H9 (cell line): Measurements from ENCODE around the gene LCMT2. TPM values are rescaled to one million over a fixed set of nuclear protein-coding genes. Genes with fewer than 3 reads are reported as not detected.

ENCODE experiments used
- DNase-seq: peaks from one replicate; pipeline ENCODE4 v3.0.0-alpha.2; 2017
- H2AFZ ChIP-seq: one replicate; pipeline ENCODE4 v1.6.1; 2013; ENCODE audit warnings: mild to moderate bottlenecking, low read length, control low read depth, moderate library complexity
- H2AK5ac ChIP-seq: 2 replicates; pipeline ENCODE4 v1.6.1; 2013; ENCODE audit warnings: low read length, control low read depth, mixed read lengths; ENCODE audit not compliant: insufficient read length
- H2BK120ac ChIP-seq: one replicate; pipeline ENCODE4 v1.6.1; 2013; ENCODE audit warnings: low read depth, mild to moderate bottlenecking, low read length, control low read depth, inconsistent platforms; ENCODE audit not compliant: poor library complexity, severe bottlenecking
- H2BK12ac ChIP-seq: 2 replicates; pipeline ENCODE4 v1.6.1; 2013; ENCODE audit warnings: low read length, control low read depth, mixed read lengths, low read depth; ENCODE audit not compliant: insufficient read length
- H2BK15ac ChIP-seq: 2 replicates; pipeline ENCODE4 v1.6.1; 2013; ENCODE audit warnings: low read depth, low read length, control low read depth
- H2BK20ac ChIP-seq: one replicate; pipeline ENCODE4 v1.6.1; 2013; ENCODE audit warnings: low read depth, mild to moderate bottlenecking, low read length, control low read depth, inconsistent platforms; ENCODE audit not compliant: poor library complexity, severe bottlenecking
- H2BK5ac ChIP-seq: 2 replicates; pipeline ENCODE4 v1.6.1; 2013; ENCODE audit warnings: low read length, control low read depth, mixed read lengths; ENCODE audit not compliant: insufficient read length
- H3K14ac ChIP-seq: 2 replicates; pipeline ENCODE4 v1.6.1; 2013; ENCODE audit warnings: low read length, control low read depth; ENCODE audit not compliant: insufficient read depth
- H3K18ac ChIP-seq: 2 replicates; pipeline ENCODE4 v1.6.1; 2013; ENCODE audit warnings: low read depth, mild to moderate bottlenecking, mixed read lengths, low read length, control low read depth; ENCODE audit not compliant: insufficient read length
- H3K23ac ChIP-seq: 2 replicates; pipeline ENCODE4 v1.6.1; 2013; ENCODE audit warnings: low read length, control low read depth, mixed read lengths, low read depth; ENCODE audit not compliant: insufficient read length
- H3K23me2 ChIP-seq: 2 replicates; pipeline ENCODE4 v1.6.1; 2013; ENCODE audit warnings: low read depth, mild to moderate bottlenecking, mixed read lengths, low read length, control low read depth; ENCODE audit not compliant: insufficient read length, poor library complexity, severe bottlenecking
- H3K27ac ChIP-seq: 2 replicates; pipeline ENCODE4 v1.5.1; 2013; ENCODE audit warnings: low read length, control low read depth, mixed read lengths, low read depth; ENCODE audit not compliant: insufficient read length
- H3K27me3 ChIP-seq: 2 replicates; pipeline ENCODE4 v1.6.1; 2013; ENCODE audit warnings: low read length, control low read depth, inconsistent platforms; ENCODE audit not compliant: insufficient read depth
- H3K4ac ChIP-seq: 2 replicates; pipeline ENCODE4 v1.6.1; 2013; ENCODE audit warnings: low read depth, mild to moderate bottlenecking, control low read depth, inconsistent platforms, low read length, moderate library complexity
- H3K4me1 ChIP-seq: 2 replicates; pipeline ENCODE4 v1.6.1; 2013; ENCODE audit warnings: low read length, control low read depth, inconsistent platforms; ENCODE audit not compliant: insufficient read depth
- H3K4me2 ChIP-seq: 2 replicates; pipeline ENCODE4 v1.6.1; 2013; ENCODE audit warnings: low read length, control low read depth, mixed read lengths; ENCODE audit not compliant: insufficient read length, insufficient read depth
- H3K56ac ChIP-seq: 2 replicates; pipeline ENCODE4 v1.6.1; 2013; ENCODE audit warnings: low read depth, mild to moderate bottlenecking, mixed read lengths, low read length, control low read depth; ENCODE audit not compliant: insufficient read length
- H3K79me1 ChIP-seq: 2 replicates; pipeline ENCODE4 v1.6.1; 2013; ENCODE audit warnings: low read depth, mild to moderate bottlenecking, moderate library complexity, low read length, control low read depth, inconsistent platforms; ENCODE audit not compliant: insufficient read depth, poor library complexity, severe bottlenecking
- H3K79me2 ChIP-seq: 2 replicates; pipeline ENCODE4 v1.6.1; 2013; ENCODE audit warnings: low read length, control low read depth, inconsistent platforms; ENCODE audit not compliant: insufficient read depth
- H3K9ac ChIP-seq: 2 replicates; pipeline ENCODE4 v1.6.1; 2013; ENCODE audit warnings: low read length, control low read depth, mixed read lengths; ENCODE audit not compliant: insufficient read length; ENCODE audit errors: extremely low read depth
- H3K9me3 ChIP-seq: one replicate; pipeline ENCODE4 v1.6.1; 2013; ENCODE audit warnings: low read depth, low read length, inconsistent platforms; ENCODE audit not compliant: control insufficient read depth
- H3T11ph ChIP-seq: one replicate; pipeline ENCODE4 v1.6.1; 2013; ENCODE audit warnings: mild to moderate bottlenecking, low read length, control low read depth, inconsistent platforms
- H4K20me1 ChIP-seq: one replicate; pipeline ENCODE4 v1.6.1; 2013; ENCODE audit not compliant: control insufficient read depth, insufficient read length, insufficient read depth
- H4K5ac ChIP-seq: 2 replicates; pipeline ENCODE4 v1.6.1; 2013; ENCODE audit warnings: low read depth, mild to moderate bottlenecking, mixed read lengths, low read length, control low read depth; ENCODE audit not compliant: insufficient read length
- H4K8ac ChIP-seq: replicated peaks from 2 replicates; pipeline ENCODE4 v1.6.1; 2013; ENCODE audit warnings: low read length, control low read depth, mixed read lengths, low read depth; ENCODE audit not compliant: insufficient read length
- H4K91ac ChIP-seq: 2 replicates; pipeline ENCODE4 v1.6.1; 2013; ENCODE audit warnings: low read depth, mild to moderate bottlenecking, moderate library complexity, mixed read lengths, low read length, control low read depth; ENCODE audit not compliant: insufficient read length
- H3K27ac Mint-ChIP-seq, 3 experiments: 2 replicates in 2 of 3; 3 replicates in 1 of 3; pipeline ENCODE4 v1.8.0; 2020 to 2021; ENCODE audit warnings: mixed read lengths in 3 of 3, mild to moderate bottlenecking in 1 of 3, moderate library complexity in 1 of 3
- H3K27me3 Mint-ChIP-seq: 2 replicates; pipeline ENCODE4 v1.8.0; 2021; ENCODE audit warnings: low read depth, mild to moderate bottlenecking, moderate library complexity, mixed read lengths
- H3K36me3 Mint-ChIP-seq, 3 experiments: 2 replicates in 2 of 3; 3 replicates in 1 of 3; pipeline ENCODE4 v1.8.0; 2020 to 2021; ENCODE audit warnings: low read depth in 3 of 3, mixed read lengths in 3 of 3; ENCODE audit not compliant: insufficient read depth in 1 of 3
- H3K4me1 Mint-ChIP-seq, 2 experiments: 2 replicates each; pipeline ENCODE4 v1.8.0; 2020; ENCODE audit warnings: mixed read lengths in 2 of 2
- H3K4me3 Mint-ChIP-seq, 2 experiments: 2 replicates in 1 of 2; 3 replicates in 1 of 2; pipeline ENCODE4 v1.8.0; 2020 to 2021; ENCODE audit warnings: mild to moderate bottlenecking in 2 of 2, mixed read lengths in 2 of 2, moderate library complexity in 1 of 2
- H3K9me3 Mint-ChIP-seq, 2 experiments: 2 replicates in 1 of 2; 3 replicates in 1 of 2; pipeline ENCODE4 v1.8.0; 2020; ENCODE audit warnings: mild to moderate bottlenecking in 2 of 2, mixed read lengths in 2 of 2, moderate library complexity in 1 of 2
- WGBS: extraction: QIAGEN DNeasy Blood & Tissue Kit; methylation state at CpG from one replicate; pipeline ENCODE4 v1.1.7; 2013; ENCODE audit warnings: missing lambda C conversion rate, low lambda C conversion rate, mixed read lengths; ENCODE audit not compliant: insufficient read length; ENCODE audit errors: extremely low coverage; 5-methylcytosine and 5-hydroxymethylcytosine counted together
- total RNA-seq: library from RNA; stranded (reverse); gene quantifications from 2 replicates; pipeline ENCODE4 v1.2.1, GENCODE V29; 2021
- TF ChIP-seq, protein P1 (sequence below): fragments of 200-600 bp; sonication (generic); conservative IDR thresholded peaks from 3 replicates; pipeline ENCODE4 v1.8.0; 2021; ENCODE audit warnings: antibody characterized with exemption, mild to moderate bottlenecking

The LCMT2 gene
- total RNA-seq, 1 experiment from 2014 or later: 16.5 TPM

DNA sequence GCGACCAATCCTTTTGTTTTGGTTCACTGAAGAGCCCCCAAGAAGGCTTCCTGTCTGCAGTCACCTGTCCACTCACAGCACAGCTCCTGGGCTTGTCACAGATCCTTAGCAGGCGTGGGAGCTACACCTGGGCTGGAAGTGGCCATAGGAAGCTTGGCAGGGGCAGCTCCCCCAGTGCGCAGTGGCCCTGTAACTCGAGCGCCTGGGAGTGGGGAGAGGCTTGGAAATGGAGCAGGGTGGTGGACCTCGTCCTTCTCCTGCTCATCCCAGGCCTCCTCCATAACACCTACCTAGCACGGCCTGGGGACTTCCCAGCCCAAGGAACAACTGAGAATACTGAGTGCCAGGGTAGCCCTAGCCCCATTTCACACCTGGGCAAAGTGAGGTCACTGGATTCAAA is 44.3 kb downstream of the LCMT2 start:
- Histone ChIP-seq H3K4ac (no peak overlapping the region), H3K4me1 (no peaks in the 10 kb centered on the region), H4K91ac (no peak overlapping the region), H2BK15ac (no peak overlapping the region), H3T11ph (no peak overlapping the region), H3K18ac (no peak overlapping the region), H2BK12ac (no peak overlapping the region), H2BK20ac (no peak overlapping the region), H3K9me3 (no peaks in the 10 kb centered on the region), H3K27ac (no peak overlapping the region), H3K23me2 (no peaks in the 10 kb centered on the region), H2BK5ac (no peak overlapping the region), H4K5ac (no peak overlapping the region), H3K4me2 (no peak overlapping the region), H3K9ac (no peak overlapping the region), H3K27me3 (no peaks in the 10 kb centered on the region), H3K56ac (no peak overlapping the region), H4K20me1 (no peaks in the 10 kb centered on the region), H2AFZ (no peak overlapping the region), H3K79me1 (no peaks in the 10 kb centered on the region), H3K79me2 (no peaks in the 10 kb centered on the region), H2AK5ac (no peak overlapping the region), H2BK120ac (no peak overlapping the region), H3K14ac (no peak overlapping the region), H3K23ac (no peak overlapping the region), H4K8ac (no peak overlapping the region)
- Mint-ChIP-seq H3K9me3 (no peaks in the 10 kb centered on the region; a peak in 2 of 5 replicates), H3K36me3 (no peaks in the 10 kb centered on the region), H3K27ac (no peak overlapping the region), H3K4me1 (peaks cover 0 to 4% of the 10 kb centered on the region in 2 experiments; a peak in 1 of 4 replicates), H3K4me3 (no peak overlapping the region), H3K27me3 (peaks cover 17% of the 10 kb centered on the region)
- TF ChIP-seq, protein P1, sequence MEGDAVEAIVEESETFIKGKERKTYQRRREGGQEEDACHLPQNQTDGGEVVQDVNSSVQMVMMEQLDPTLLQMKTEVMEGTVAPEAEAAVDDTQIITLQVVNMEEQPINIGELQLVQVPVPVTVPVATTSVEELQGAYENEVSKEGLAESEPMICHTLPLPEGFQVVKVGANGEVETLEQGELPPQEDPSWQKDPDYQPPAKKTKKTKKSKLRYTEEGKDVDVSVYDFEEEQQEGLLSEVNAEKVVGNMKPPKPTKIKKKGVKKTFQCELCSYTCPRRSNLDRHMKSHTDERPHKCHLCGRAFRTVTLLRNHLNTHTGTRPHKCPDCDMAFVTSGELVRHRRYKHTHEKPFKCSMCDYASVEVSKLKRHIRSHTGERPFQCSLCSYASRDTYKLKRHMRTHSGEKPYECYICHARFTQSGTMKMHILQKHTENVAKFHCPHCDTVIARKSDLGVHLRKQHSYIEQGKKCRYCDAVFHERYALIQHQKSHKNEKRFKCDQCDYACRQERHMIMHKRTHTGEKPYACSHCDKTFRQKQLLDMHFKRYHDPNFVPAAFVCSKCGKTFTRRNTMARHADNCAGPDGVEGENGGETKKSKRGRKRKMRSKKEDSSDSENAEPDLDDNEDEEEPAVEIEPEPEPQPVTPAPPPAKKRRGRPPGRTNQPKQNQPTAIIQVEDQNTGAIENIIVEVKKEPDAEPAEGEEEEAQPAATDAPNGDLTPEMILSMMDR: no peak
- DNase-seq: no peak
- WGBS: no CpG with 5 or more reads among the region's 7 CpGs
